RWPE2 (cell line): ENCODE measurements around the gene KCNK4.

Experiments used
- ATAC-seq: fragments of 200-7000 bp; cut with Tn5 transposase; 3 replicates; pipeline ENCODE4 v1.9.1; 2021; ENCODE audit warnings: low read depth
- DNase-seq: peaks from one replicate; pipeline ENCODE4 v3.0.0-alpha.2; 2020; ENCODE audit warnings: low spot score
- H3K27ac ChIP-seq: fragments of 450-650 bp; 2 replicates; pipeline ENCODE4 v1.5.1; 2017; ENCODE audit warnings: mild to moderate bottlenecking; ENCODE audit not compliant: poor library complexity, severe bottlenecking
- H3K27me3 ChIP-seq: fragments of 250-450 bp; sonication (Bioruptor Pico); 2 replicates; pipeline ENCODE4 v1.5.1; 2021; ENCODE audit warnings: mild to moderate bottlenecking, moderate library complexity; ENCODE audit not compliant: insufficient read depth, poor library complexity, severe bottlenecking
- H3K36me3 ChIP-seq: fragments of 250-450 bp; sonication (Bioruptor Pico); 2 replicates; pipeline ENCODE4 v1.5.1; 2020; ENCODE audit warnings: low read depth, mild to moderate bottlenecking, moderate library complexity
- H3K4me1 ChIP-seq: fragments of 250-450 bp; sonication (Bioruptor Pico); 2 replicates; pipeline ENCODE4 v1.5.1; 2021; ENCODE audit warnings: mild to moderate bottlenecking, moderate library complexity; ENCODE audit not compliant: insufficient read depth, poor library complexity, severe bottlenecking
- H3K4me3 ChIP-seq: fragments of 250-450 bp; sonication (Bioruptor Pico); 2 replicates; pipeline ENCODE4 v1.5.1; 2021; ENCODE audit warnings: mild to moderate bottlenecking, moderate library complexity; ENCODE audit not compliant: severe bottlenecking
- H3K9me3 ChIP-seq: fragments of 250-450 bp; sonication (Bioruptor Pico); 2 replicates; pipeline ENCODE4 v1.5.1; 2021; ENCODE audit warnings: mild to moderate bottlenecking, moderate library complexity; ENCODE audit not compliant: severe bottlenecking
- CTCF ChIP-seq: fragments of 450-650 bp; IDR thresholded peaks from one replicate; pipeline ENCODE4 v1.5.1; 2017; ENCODE audit warnings: mild to moderate bottlenecking, moderate library complexity; ENCODE audit not compliant: poor library complexity, severe bottlenecking

Gene KCNK4

GRCh38 chr11:64324692-64325469 lies 33.8 kb downstream of the KCNK4 start:
- Histone ChIP-seq H3K27ac (peak overlapping the region; percentile 95), H3K36me3 (peaks cover 21% of the 10 kb centered on the region), H3K9me3 (no peaks in the 10 kb centered on the region), H3K27me3 (no peaks in the 10 kb centered on the region), H3K4me3 (no peak overlapping the region), H3K4me1 (peaks cover 31% of the 10 kb centered on the region)
- no peak for TF ChIP-seq CTCF
- ATAC-seq (peak; percentile 76), DNase-seq (peak; percentile 86)

DNA sequence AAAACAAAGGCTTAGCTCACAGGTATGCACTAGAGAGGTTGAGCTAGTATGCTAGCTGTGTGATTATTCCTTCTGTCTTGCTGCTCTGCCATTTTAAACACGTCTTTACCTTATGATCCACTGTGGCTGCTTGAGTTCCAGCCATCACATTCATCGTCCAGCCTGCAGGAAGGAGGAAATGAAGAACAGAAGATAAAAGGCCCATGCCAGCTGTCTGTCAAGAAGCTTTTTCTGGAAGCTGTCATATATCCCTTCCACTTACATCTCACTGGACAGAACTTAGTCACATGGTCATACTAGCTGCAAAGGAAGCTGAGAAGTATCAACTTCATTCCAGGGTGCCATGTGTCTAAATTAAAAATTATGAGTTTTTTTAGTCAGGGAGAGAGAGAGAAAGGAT lies 36.3 kb downstream of the KCNK4 start:
- no peak for DNase-seq
- H3K4me1 ChIP-seq = peaks cover 34% of the 10 kb centered on the region
- no peaks in the 10 kb centered on the region for H3K27me3 ChIP-seq
- no peak overlapping the region for H3K4me3 ChIP-seq
- no peak overlapping the region for H3K27ac ChIP-seq
- peaks cover 5% of the 10 kb centered on the region for H3K36me3 ChIP-seq
- TF ChIP-seq CTCF = no peak
- no peaks in the 10 kb centered on the region for H3K9me3 ChIP-seq
- ATAC-seq = no peak

DNA sequence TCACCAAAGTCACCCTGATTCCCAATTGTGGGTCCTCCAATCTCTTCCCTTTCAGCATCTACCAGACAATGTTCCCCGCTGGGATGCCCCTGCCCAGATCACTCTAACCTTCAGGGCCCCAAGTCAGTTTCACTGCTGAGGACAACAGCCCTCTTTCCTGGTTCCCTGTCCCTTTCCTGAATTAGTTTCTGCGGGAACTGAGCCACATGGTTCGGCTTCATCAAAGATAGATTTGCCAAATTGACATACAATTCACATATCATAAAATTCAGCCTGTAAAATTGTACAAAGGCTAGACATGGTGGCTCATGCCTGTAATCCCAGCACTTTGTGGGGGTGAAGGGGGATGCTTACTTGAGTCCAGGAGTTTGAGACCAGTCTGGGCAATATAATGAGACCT lies 36.9 kb downstream of the KCNK4 start:
- ATAC-seq = no peak
- H3K27ac ChIP-seq = no peak overlapping the region
- H3K4me1 ChIP-seq = peaks cover 35% of the 10 kb centered on the region
- no peak for DNase-seq
- TF ChIP-seq CTCF = no peak
- H3K4me3 ChIP-seq = no peak overlapping the region
- no peaks in the 10 kb centered on the region for H3K9me3 ChIP-seq
- no peaks in the 10 kb centered on the region for H3K27me3 ChIP-seq
- no peaks in the 10 kb centered on the region for H3K36me3 ChIP-seq

DNA sequence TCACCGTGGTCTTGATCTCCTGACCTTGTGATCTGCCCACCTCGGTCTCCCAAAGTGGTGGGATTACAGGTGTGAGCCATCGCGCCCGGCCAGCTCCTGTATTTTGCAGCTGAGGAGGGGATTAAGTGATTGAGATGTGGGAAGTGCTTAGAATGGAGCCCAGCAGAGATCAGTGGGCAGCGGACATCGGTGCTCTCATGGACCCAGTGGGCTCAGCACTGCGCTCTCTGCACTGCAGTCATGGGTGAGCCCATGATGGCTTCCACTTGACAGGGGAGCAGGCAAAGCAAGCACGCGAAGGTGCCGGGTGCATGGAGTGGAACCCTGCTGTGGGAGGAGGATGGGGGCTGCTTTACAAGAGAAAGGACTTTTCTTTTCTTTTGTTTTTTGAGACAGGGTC lies 39.8 kb downstream of the KCNK4 start:
- H3K27ac ChIP-seq = peak overlapping the region; percentile 95
- H3K4me1 ChIP-seq = peaks cover 22% of the 10 kb centered on the region
- no peaks in the 10 kb centered on the region for H3K9me3 ChIP-seq
- no peak overlapping the region for H3K4me3 ChIP-seq
- ATAC-seq (no peak), DNase-seq (no peak)
- no peaks in the 10 kb centered on the region for H3K36me3 ChIP-seq
- TF ChIP-seq CTCF = no peak
- no peaks in the 10 kb centered on the region for H3K27me3 ChIP-seq
